ENCODE measurements around the gene MELK.
"Not testable (repeated sequence)": the region's sequence is repeated elsewhere in the genome, so short reads cannot be mapped to it uniquely, and the experiment has no call there.

MELK gene

DNA sequence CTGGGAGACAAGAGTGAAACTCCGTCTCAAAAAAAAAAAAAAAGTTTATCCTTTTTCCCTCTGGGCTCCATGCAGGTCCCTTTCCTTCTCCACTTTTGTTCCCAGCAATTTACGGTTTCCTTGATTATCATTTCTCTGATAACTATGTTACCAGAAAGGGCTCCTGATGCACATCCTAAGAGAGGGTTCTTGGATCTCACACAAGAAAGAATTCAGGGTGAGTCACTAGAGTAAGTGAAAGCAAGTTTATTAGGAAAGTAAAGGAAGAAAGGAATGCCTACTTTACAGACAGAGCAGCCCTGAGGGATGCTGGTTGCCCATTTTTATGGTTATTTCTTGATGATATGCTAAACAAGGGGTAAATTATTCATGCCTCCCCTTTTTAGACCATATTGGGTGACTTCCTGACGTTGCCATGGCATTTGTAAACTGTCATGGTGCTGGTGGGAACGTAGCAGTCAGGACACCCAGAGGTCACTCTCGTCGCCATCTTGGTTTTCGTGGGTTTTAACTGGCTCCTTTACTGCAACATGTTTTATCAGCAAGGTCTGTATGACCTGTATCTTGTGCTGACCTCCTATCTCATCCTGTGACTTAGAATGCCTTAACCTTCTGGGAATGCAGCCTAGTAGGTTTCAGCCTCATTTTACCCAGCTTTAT lies 13.5 kb upstream of the MELK start:
- Mint-ChIP-seq H3K4me3 (no peak overlapping the region), H3K4me1 (ENCODE audit: low read depth in 2 of 2) (peaks cover 0 to 3% of the 10 kb centered on the region in 2 donors), H3K36me3 (ENCODE audit: insufficient read depth) (no peaks in the 10 kb centered on the region), H3K27ac (no peak overlapping the region), H3K9me3 (no peaks in the 10 kb centered on the region), H3K27me3 (peaks cover 0 to 7% of the 10 kb centered on the region in 2 donors)
- DNase-seq (no peak), ATAC-seq (replicated peaks) (no peak)

DNA sequence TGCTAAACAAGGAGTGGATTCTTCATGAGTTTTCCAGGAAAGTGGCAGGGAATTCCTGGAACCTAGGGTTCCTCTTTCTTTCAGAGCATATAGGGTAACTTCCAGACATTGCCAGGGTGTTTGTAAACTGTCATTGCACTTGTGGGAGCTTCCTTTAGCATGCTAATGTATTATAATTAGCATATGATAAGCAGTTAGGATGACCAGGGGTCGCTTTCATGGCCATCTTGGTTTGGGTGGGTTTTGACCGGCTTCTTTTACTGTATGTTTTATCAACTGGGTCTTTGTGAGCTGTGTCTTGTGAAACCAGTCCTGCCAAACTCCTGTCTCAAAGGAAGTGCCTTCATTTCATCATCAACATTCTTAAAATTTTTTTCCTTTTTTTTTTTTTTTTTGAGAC lies 11.9 kb upstream of the MELK start:
- Mint-ChIP-seq H3K4me3 (no peak overlapping the region), H3K9me3 (no peaks in the 10 kb centered on the region), H3K4me1 (ENCODE audit: low read depth in 2 of 2) (peaks cover 0 to under 1% of the 10 kb centered on the region in 2 donors), H3K36me3 (ENCODE audit: insufficient read depth) (no peaks in the 10 kb centered on the region), H3K27me3 (peaks cover 0 to 7% of the 10 kb centered on the region in 2 donors), H3K27ac (no peak overlapping the region)
- DNase-seq, result no peak
- no peak for ATAC-seq (replicated peaks)

DNA sequence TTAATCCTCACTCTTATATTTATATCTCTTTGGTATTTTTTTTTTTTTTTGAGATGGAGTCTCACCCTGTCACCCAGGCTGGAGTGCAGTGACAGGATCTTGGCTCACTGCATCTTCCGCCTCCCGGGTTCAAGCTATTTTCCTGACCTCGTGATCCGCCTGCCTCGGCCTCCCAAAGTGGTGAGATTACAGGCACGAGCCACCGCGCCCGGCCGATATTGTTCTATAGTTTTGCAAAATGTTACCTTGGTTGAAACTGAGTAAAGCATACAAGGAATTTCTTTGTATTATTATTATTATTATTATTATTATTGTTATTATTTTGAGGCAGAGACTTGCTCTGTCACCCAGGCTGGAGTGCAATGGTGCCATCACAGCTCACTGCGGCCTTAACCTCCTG lies 9.9 kb upstream of the MELK start:
- H3K4me1 Mint-ChIP-seq (ENCODE audit: low read depth in 2 of 2); H3K9me3 Mint-ChIP-seq; DNase-seq; ATAC-seq (replicated peaks); H3K27ac Mint-ChIP-seq; H3K36me3 Mint-ChIP-seq (ENCODE audit: insufficient read depth); H3K4me3 Mint-ChIP-seq: not testable (repeated sequence)
- peaks cover 13 to 21% of the 10 kb centered on the region in 2 donors for H3K27me3 Mint-ChIP-seq

DNA sequence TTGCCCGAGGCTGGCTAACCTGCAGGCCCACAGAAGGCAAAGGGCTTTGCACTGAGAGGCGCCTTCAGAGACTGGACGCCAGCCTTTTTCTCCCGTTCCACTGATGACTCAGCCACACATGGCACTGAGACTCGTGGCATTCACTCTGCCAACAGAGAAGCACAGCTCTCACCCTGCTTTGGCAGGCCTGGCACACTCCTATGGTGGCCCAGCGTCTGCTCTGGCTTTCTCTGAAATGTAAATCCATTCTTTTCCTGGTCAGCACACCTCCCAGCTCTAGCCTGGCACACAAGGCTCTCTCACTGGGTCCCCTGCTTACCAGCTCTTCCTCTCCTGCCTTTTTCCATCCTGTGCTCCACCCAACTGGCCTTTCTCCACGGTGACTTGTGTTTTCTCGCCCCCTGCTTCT lies 5.9 kb upstream of the MELK start:
- Mint-ChIP-seq H3K9me3 (no peaks in the 10 kb centered on the region), H3K4me3 (no peak overlapping the region), H3K36me3 (ENCODE audit: insufficient read depth) (no peaks in the 10 kb centered on the region), H3K27ac (no peak overlapping the region), H3K4me1 (ENCODE audit: low read depth in 2 of 2) (no peaks in the 10 kb centered on the region), H3K27me3 (peaks cover 21 to 23% of the 10 kb centered on the region in 2 donors)
- ATAC-seq (replicated peaks) (no peak), DNase-seq (no peak)

DNA sequence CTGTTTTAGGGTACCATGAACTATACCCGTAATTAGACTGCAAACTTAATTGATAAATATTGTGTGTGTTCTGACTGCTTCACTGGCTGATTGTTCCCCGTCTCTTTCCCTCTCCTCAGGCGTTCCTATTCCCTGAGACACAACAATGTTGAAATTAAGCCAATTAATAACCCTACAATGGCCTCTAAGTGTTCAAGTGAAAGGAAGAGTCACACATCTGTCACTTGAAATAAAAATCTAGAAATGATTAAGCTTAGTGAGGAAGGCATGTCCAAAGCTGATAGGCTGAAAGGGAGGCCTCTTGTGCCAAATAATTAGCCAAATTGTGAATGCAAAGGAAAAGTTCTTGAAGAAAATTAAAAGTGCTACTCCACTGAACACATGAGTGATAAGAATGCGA lies 4.0 kb upstream of the MELK start:
- not testable (repeated sequence) for H3K4me3 Mint-ChIP-seq; H3K36me3 Mint-ChIP-seq (ENCODE audit: insufficient read depth); H3K9me3 Mint-ChIP-seq; DNase-seq; ATAC-seq (replicated peaks); H3K27ac Mint-ChIP-seq
- Mint-ChIP-seq H3K4me1 (ENCODE audit: low read depth in 2 of 2) (peaks cover 10 to 11% of the 10 kb centered on the region in 2 donors), H3K27me3 (peaks cover 21 to 23% of the 10 kb centered on the region in 2 donors)

DNA sequence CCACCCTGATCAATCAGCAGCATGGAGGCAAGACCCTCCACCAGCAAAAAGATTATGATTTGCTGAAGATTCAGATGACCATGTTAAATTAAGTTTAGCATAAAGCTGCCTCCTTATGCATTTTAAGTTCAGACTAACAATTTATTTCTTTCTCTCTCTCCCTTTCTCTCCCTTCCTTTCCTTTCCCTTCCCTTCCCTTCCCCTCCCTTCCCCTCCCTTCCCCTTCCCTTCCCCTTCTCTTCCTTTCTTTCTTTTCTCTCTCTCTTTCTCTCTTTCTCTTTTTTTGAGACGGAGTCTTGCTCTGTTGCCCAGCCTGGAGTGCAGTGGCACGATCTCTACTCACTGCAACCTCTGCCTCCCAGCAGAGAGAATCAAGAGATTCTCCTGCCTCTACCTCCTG lies 1.4 kb upstream of the MELK start:
- H3K4me3 Mint-ChIP-seq, result peak overlapping the region in 1 of 2 donors; percentile 90
- H3K27me3 Mint-ChIP-seq, result peaks cover 20 to 23% of the 10 kb centered on the region in 2 donors
- no peak overlapping the region for H3K27ac Mint-ChIP-seq
- DNase-seq (no peak), ATAC-seq (replicated peaks) (no peak)
- H3K36me3 Mint-ChIP-seq (ENCODE audit: insufficient read depth), result peaks cover 3% of the 10 kb centered on the region
- H3K4me1 Mint-ChIP-seq (ENCODE audit: low read depth in 2 of 2), result peaks cover 20 to 21% of the 10 kb centered on the region in 2 donors
- H3K9me3 Mint-ChIP-seq, result no peaks in the 10 kb centered on the region

DNA sequence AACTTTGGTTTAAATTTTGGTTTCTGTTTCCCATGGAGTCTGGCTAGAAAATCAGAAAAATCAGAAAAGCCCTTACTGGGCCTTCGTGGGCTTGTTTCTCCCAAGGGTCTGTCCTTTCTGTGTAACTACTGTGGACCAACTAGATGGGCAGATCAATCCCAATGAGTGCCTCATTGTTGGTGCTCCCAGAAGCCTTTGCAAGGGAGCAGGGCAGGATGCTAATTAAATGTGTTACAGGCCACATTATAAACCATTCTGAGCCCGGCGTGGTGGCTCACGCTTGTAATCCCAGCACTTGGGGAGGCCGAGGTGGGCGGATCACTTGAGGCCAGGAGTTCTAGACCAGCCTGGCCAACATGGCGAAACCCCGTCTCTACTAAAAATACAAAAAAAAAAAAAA lies 1.4 kb downstream of the MELK start:
- DNase-seq; H3K9me3 Mint-ChIP-seq; H3K36me3 Mint-ChIP-seq (ENCODE audit: insufficient read depth); H3K27me3 Mint-ChIP-seq; ATAC-seq (replicated peaks): not testable (repeated sequence)
- Mint-ChIP-seq H3K4me3 (peak overlapping the region; percentile 90), H3K27ac (peak overlapping the region in 1 of 2 donors; percentile 87), H3K4me1 (ENCODE audit: low read depth in 2 of 2) (peaks cover 20 to 21% of the 10 kb centered on the region in 2 donors)

DNA sequence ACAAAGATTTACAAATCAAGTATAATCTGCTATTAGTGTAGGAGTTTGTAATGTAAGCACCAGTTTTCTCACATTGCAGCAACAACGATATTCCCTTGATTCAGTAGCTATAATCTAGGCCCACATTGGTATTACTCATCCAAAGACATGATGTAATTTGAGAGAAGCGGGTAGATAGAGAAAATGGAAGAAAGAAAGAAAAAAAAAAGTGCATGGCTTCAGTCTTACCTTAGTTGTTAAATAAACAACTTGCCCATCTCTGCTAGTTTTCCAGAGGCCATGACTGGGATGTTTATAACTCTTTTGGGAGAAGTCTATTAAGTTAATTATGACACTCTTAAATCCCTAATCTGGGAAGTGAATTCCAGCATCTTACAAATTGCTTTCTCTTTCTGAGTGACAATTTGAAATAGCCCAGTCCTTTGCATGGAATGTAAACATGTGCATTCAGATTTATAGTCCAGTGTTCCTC lies 2.8 kb downstream of the MELK start:
- DNase-seq (no peak), ATAC-seq (replicated peaks) (no peak)
- peak overlapping the region; percentile 22 to 30 for H3K4me3 Mint-ChIP-seq
- peaks cover 20 to 21% of the 10 kb centered on the region in 2 donors for H3K4me1 Mint-ChIP-seq (ENCODE audit: low read depth in 2 of 2)
- peak overlapping the region in 1 of 2 donors; percentile 50 for H3K27ac Mint-ChIP-seq
- H3K36me3 Mint-ChIP-seq (ENCODE audit: insufficient read depth), result peaks cover 3% of the 10 kb centered on the region
- no peaks in the 10 kb centered on the region for H3K9me3 Mint-ChIP-seq
- no peaks in the 10 kb centered on the region for H3K27me3 Mint-ChIP-seq

DNA sequence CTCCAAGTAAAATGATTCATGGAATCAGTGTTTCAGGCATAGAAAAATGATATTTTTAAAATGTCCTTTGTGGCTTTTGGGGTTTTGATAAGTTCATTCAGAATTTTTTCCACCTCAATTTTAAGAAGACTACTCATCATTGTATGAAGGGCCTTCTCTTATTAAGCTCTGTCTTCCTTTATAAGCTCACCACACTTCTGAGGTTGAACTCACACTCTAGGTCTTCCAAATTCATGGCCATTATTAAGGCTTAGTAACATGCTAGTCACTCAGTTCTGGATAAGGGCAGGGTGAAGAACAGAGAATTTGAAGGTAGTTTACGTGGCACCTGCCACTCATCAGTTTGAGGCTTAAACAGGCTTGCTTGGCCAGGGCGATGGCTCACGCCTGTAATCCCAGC lies 4.2 kb downstream of the MELK start:
- H3K4me1 Mint-ChIP-seq (ENCODE audit: low read depth in 2 of 2), result peaks cover 20 to 21% of the 10 kb centered on the region in 2 donors
- H3K36me3 Mint-ChIP-seq (ENCODE audit: insufficient read depth), result peaks cover 7% of the 10 kb centered on the region
- ATAC-seq (replicated peaks) (no peak), DNase-seq (no peak)
- no peak overlapping the region for H3K4me3 Mint-ChIP-seq
- no peaks in the 10 kb centered on the region for H3K27me3 Mint-ChIP-seq
- H3K27ac Mint-ChIP-seq, result peak overlapping the region in 1 of 2 donors; percentile 50
- no peaks in the 10 kb centered on the region for H3K9me3 Mint-ChIP-seq

DNA sequence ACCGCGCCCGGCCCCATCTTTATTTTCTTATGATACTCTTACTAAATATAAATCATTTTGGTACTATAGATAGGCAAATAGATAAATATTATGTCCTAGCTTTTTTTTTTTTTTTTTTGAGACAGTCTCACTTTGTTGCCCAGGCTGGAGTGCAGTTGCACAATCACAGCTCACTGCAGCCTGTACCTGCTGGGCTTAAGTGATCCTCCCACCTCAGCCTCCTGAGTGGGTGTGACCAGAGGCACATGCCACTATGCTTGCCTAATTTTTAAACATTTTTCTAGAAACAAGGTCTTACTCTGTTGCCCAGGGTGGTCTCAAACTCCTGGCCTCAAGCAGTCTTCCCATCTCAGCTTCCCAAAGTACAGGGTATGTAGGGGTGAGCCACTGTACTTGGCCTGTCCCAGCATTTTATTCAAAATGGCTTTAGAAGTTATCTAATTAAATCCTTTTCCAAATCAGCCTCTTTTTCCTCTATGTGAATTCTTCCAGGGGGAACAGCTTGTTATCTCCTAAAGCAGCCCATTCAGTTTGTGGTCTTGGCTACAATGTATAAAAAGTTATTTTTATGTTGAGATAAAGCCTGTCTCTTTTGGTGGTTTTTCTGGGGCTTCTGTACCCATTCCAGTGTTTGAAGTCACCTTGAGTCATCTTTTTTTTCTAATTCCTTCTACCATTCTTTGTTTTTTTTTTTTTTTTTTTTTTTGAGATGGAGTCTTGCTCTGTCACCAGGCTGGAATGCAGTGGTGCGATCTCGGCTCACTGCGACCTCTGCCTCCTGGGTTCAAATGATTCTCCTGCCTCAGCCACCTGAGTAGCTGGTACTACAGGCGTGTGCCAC lies 12.1 kb downstream of the MELK start:
- Mint-ChIP-seq H3K4me1 (ENCODE audit: low read depth in 2 of 2) (no peaks in the 10 kb centered on the region), H3K27me3 (no peaks in the 10 kb centered on the region), H3K4me3 (no peak overlapping the region), H3K27ac (no peak overlapping the region), H3K9me3 (no peaks in the 10 kb centered on the region), H3K36me3 (ENCODE audit: insufficient read depth) (peaks cover 10% of the 10 kb centered on the region)
- DNase-seq (no peak), ATAC-seq (replicated peaks) (no peak)

DNA sequence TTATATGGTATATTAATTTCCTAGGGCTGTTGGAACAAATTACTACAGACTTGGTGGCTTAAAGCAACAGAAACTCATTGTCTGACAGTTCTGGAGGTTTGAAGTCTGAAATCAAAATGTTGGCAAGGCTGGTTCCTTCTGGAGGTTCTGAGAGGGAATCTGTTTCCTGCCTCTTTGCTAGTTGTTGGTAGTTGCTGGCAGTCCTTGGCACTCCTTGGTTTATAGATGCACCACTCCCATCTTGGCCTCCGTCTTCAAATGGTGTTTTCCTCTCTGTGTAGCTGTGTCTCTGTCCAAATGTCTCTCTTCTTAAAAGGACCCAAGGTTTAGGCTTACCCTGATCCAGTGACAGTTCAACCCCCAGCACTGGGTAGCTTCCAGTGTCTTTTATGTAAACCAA lies 17.5 kb downstream of the MELK start:
- H3K9me3 Mint-ChIP-seq, result no peaks in the 10 kb centered on the region
- peaks cover 12% of the 10 kb centered on the region for H3K36me3 Mint-ChIP-seq (ENCODE audit: insufficient read depth)
- no peak overlapping the region for H3K4me3 Mint-ChIP-seq
- no peaks in the 10 kb centered on the region for H3K4me1 Mint-ChIP-seq (ENCODE audit: low read depth in 2 of 2)
- peak overlapping the region in 1 of 2 donors; percentile 16 for H3K27ac Mint-ChIP-seq
- DNase-seq (no peak), ATAC-seq (replicated peaks) (no peak)
- H3K27me3 Mint-ChIP-seq, result no peaks in the 10 kb centered on the region

DNA sequence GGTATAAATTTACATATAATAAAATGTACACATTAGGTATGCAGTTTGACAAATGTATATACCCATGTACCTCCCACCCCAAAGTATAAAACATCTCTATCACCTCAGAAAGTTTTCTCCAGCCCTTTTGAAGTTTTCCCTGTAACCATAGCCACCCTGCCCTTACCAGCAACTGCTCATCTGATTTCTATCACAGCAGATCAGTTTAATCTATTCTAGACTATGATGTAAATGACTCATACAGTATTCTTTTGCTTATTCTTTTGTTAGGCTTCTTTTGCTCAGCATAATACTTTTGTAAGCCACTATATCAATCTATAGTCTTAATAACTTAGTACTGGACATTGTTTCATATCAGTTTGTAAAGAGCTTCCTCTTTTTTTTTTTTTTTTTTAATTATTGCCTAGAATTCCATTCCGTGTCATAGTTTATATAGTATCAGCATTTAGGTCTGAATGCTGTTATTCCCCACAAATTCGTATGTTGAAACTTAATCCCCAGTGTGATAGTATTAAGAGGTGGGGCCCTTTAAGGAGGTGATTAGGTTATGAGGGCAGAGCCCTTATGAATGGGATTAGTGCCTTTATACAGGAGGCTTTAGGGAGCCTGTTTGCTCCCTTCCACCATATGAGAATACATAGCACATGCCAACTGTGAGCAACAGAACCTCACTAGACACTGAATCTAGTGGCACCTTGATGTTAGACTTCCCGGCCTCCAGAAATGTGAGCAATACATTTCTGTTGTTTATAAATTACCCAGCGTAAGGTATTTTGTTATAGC lies 20.3 kb downstream of the MELK start:
- H3K36me3 Mint-ChIP-seq (ENCODE audit: insufficient read depth), result peaks cover 14% of the 10 kb centered on the region
- DNase-seq (no peak), ATAC-seq (replicated peaks) (no peak)
- H3K27me3 Mint-ChIP-seq, result no peaks in the 10 kb centered on the region
- H3K4me1 Mint-ChIP-seq (ENCODE audit: low read depth in 2 of 2), result no peaks in the 10 kb centered on the region
- no peaks in the 10 kb centered on the region for H3K9me3 Mint-ChIP-seq
- no peak overlapping the region for H3K27ac Mint-ChIP-seq
- H3K4me3 Mint-ChIP-seq, result no peak overlapping the region

DNA sequence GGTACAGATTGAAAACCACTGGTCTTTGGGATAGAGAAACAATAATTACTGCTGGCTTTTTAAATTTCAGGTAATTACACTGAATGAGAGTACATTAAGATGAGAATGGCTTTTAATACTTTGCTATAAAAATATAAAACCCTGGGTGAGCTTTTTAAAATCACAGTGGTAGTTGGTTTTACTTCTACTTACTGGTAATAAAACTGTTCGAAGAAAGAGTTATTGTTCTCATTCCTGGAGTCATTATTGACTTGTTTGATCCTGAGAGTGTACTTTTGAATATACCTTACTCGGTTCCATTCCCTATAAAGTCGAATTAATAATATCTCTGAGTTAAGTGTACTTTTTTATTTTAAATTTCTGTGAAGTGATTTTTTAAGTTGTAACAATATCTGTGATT lies 21.5 kb downstream of the MELK start:
- no peaks in the 10 kb centered on the region for H3K9me3 Mint-ChIP-seq
- DNase-seq (no peak), ATAC-seq (replicated peaks) (no peak)
- no peak overlapping the region for H3K4me3 Mint-ChIP-seq
- H3K27me3 Mint-ChIP-seq, result no peaks in the 10 kb centered on the region
- peaks cover 0 to 4% of the 10 kb centered on the region in 2 donors for H3K4me1 Mint-ChIP-seq (ENCODE audit: low read depth in 2 of 2)
- H3K27ac Mint-ChIP-seq, result peak overlapping the region in 1 of 2 donors; percentile 35
- peaks cover 14% of the 10 kb centered on the region for H3K36me3 Mint-ChIP-seq (ENCODE audit: insufficient read depth)

Measured in effector memory CD8-positive, alpha-beta T cell (primary cell).